ENCODE data around the gene TAF4.

GRCh38 chr20:61941721-61942405 is 123.8 kb downstream of the TAF4 start:
- TF ChIP-seq POLR2A (IDR thresholded peaks at IDR 0.05; ENCODE audit: low read length) (no peak), GATA1 (IDR thresholded peaks at IDR 0.05; ENCODE audit: low read depth, low read length) (no peak)
